ENCODE measurements around the gene NUAK1. TPM values are rescaled to one million over a fixed set of nuclear protein-coding genes. Genes with fewer than 3 reads are reported as not detected.

Gene NUAK1
- total RNA-seq, 4 donors from 2014 or later: 9.4 to 56.8 (median 26.8) TPM

DNA sequence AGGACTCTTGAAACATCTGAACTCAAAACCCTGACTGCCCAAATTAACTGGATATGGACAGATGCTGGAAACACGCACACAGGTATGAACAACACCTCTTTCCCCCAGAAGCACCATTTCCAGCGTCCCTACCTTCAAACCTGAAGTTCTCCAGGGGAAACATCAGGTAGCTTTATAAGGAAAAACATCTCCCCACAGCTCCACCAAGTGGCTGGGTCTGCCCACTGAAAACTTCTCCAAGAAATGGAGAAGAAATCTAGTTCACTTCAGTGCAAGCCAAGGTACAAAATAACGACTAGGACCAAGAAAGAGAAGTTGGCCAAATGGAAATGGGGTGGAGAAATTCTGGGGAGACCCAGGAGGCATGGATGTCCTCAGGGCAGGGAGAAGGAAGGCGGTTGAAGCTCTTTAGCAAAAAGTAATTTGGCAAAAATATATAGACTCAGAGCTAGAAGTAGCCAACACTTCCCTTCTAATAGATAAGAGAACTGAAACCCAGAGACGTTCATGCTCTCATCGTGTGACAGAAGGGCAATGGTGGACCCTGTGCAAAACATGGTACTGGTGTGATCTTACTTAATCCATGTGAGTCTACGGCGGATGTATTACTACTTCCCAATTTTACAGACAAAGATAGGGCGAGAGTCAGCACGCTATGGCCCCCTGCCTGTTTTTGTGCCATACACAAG lies 10.5 kb upstream of the NUAK1 start:
- peak in 1 of 2 donors; percentile 45 for DNase-seq
- peak; percentile 47 to 66 (median 60) for TF ChIP-seq CTCF (IDR thresholded peaks at IDR 0.05)
- no peak for TF ChIP-seq POLR2A (IDR thresholded peaks at IDR 0.05)
- no peaks in the 10 kb centered on the region for H3K4me1 ChIP-seq
- intact Hi-C loops (cut with DNase I; ENCODE audit: low total_unique reads): no loop called here
- no peak overlapping the region for H3K27ac ChIP-seq
- H3K36me3 ChIP-seq: no peaks in the 10 kb centered on the region
- no peaks in the 10 kb centered on the region for H3K9me3 ChIP-seq
- H3K4me3 ChIP-seq: no peak overlapping the region
- no peaks in the 10 kb centered on the region for H3K27me3 ChIP-seq

GRCh38 chr12:106147956-106148355 lies 9.2 kb upstream of the NUAK1 start:
- H3K27ac ChIP-seq: no peak overlapping the region
- intact Hi-C loops (cut with DNase I; ENCODE audit: low total_unique reads): no loop called here
- no peak overlapping the region for H3K4me3 ChIP-seq
- H3K27me3 ChIP-seq: no peaks in the 10 kb centered on the region
- no peaks in the 10 kb centered on the region for H3K4me1 ChIP-seq
- no peak for DNase-seq
- TF ChIP-seq POLR2A (IDR thresholded peaks at IDR 0.05) (no peak), CTCF (IDR thresholded peaks at IDR 0.05) (no peak)
- H3K9me3 ChIP-seq: no peaks in the 10 kb centered on the region
- H3K36me3 ChIP-seq: no peaks in the 10 kb centered on the region

DNA sequence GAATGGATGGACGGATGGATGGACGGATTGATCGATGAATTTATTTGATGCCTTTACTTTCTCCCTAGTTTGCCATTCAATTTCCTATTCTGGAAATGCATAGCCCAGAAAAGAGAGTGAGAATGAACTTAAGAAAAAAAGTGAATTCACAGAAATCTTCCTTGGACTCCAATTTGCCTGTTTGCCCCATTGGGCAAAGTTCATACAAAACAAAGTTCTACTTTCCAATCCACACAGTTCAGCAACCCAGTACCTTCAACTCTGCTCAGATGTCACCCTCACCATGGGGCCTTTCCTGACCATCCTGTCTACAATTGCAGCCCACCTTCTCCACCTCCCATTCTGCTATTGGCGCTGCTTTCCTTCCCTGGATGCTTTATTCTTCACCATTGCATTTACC lies 8.2 kb upstream of the NUAK1 start:
- Histone ChIP-seq H3K4me1 (no peaks in the 10 kb centered on the region), H3K27ac (no peak overlapping the region), H3K36me3 (no peaks in the 10 kb centered on the region), H3K4me3 (no peak overlapping the region), H3K27me3 (no peaks in the 10 kb centered on the region), H3K9me3 (no peaks in the 10 kb centered on the region)
- TF ChIP-seq POLR2A (IDR thresholded peaks at IDR 0.05) (no peak), CTCF (IDR thresholded peaks at IDR 0.05) (no peak)
- intact Hi-C loops (cut with DNase I; ENCODE audit: low total_unique reads): no loop called here
- DNase-seq: no peak

DNA sequence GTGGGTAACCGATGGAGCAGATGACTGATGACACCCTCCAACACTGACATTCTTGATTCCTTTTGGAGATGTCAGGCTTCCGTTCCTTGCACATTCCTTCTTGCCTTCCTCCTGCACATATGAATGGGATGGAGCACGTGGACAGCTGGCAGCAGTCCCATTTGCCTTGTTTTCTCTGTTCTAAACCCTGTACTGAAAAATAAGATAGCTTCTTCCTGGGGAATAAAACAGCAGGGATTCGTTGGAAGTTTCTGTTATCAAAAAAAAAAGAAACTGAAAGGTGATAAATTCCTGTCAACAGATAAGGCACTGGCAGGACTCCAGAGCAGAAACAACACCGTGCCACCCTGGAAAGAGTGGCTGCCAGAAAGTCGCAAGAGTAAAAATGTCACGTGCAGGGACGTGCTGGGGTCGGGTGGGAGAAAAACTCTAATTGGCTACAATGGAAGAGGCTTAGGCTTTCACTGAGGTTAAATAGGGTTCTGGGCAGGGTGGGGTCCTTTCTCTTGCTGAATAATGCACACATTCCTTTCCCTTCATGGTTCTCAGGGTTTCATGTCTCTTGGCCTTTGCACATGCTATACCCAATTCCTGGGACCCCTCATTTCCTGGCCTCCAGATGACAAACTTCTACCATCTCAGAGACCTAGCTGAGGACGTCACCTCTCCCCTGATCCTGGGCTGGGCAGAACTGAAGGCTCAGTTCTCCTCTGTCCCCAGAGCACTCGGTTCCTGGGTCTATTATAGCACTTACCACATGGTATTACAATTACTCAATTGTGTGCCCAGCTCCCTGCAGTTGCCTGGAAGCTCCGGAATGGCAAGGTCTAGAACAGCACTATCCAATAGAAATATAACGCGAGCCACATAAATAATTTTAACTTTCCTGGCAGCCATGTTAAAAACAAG lies 7.0 kb upstream of the NUAK1 start:
- no peaks in the 10 kb centered on the region for H3K36me3 ChIP-seq
- no peaks in the 10 kb centered on the region for H3K27me3 ChIP-seq
- H3K4me1 ChIP-seq: no peaks in the 10 kb centered on the region
- no peak for DNase-seq
- no peaks in the 10 kb centered on the region for H3K9me3 ChIP-seq
- TF ChIP-seq POLR2A (IDR thresholded peaks at IDR 0.05) (no peak), CTCF (IDR thresholded peaks at IDR 0.05) (no peak)
- H3K4me3 ChIP-seq: no peak overlapping the region
- intact Hi-C loops (cut with DNase I; ENCODE audit: low total_unique reads): no loop called here
- H3K27ac ChIP-seq: peak overlapping the region in 1 of 2 donors; percentile 0

- H3K9me3 ChIP-seq: no peaks in the 10 kb centered on the region
- H3K27ac ChIP-seq: no peak overlapping the region
- H3K36me3 ChIP-seq: no peaks in the 10 kb centered on the region
- no peaks in the 10 kb centered on the region for H3K4me1 ChIP-seq
- TF ChIP-seq CTCF (IDR thresholded peaks at IDR 0.05) (no peak), POLR2A (IDR thresholded peaks at IDR 0.05) (no peak)
- DNase-seq: no peak
- H3K4me3 ChIP-seq: no peak overlapping the region
- intact Hi-C loops (cut with DNase I; ENCODE audit: low total_unique reads): no loop called here
- no peaks in the 10 kb centered on the region for H3K27me3 ChIP-seq
These were observed 6.1 kb upstream of the NUAK1 start for GRCh38 chr12:106144847-106145246.
